ENCODE data around the gene KIF6. TPM values are rescaled to one million over a fixed set of nuclear protein-coding genes. Genes with fewer than 3 reads are reported as not detected.
"Not testable (repeated sequence)": the region's sequence is repeated elsewhere in the genome, so short reads cannot be mapped to it uniquely, and the experiment has no call there.

The KIF6 gene
- total RNA-seq, 5 donors from 2014 or later (not counting 1 experiment from before 2014, with no cell fraction given): 0.53 TPM; not detected in 4

DNA sequence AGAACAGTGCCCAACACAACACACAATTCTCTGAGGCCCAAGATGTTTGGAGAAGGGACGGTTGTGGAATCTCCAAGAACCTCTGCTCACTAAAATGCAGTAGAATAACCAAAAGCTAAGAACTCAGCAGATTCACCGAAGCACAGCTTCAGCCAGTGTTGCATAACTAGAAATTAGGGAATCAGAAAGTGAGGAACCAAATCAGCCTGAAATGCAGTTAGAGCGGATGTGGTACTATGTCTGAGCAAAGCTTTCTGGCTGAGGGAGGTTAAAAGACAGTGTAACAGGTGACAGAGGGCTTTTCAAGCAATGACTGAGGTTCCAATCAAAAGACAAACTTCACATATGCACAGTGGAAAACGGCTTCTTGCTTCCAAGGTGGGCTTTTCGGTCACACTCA lies 204.8 kb downstream of the KIF6 start:
- peaks cover 0 to 9% of the 10 kb centered on the region in 2 experiments for H3K27me3 ChIP-seq (replicated peaks in 1 of 2; ENCODE audit: control insufficient read depth in 2 of 2, extremely low read depth in 1 of 2, insufficient read depth in 2 of 2, low read length in 1 of 2)
- POLR2A ChIA-PET: no interaction called here
- no peaks in the 10 kb centered on the region for H3K9me3 ChIP-seq
- Mint-ChIP-seq H3K4me1 (no peaks in the 10 kb centered on the region), H3K27me3 (peaks cover 2 to 15% of the 10 kb centered on the region in 2 donors), H3K9me3 (no peaks in the 10 kb centered on the region), H3K36me3 (no peaks in the 10 kb centered on the region), H3K27ac (no peak overlapping the region), H3K4me3 (no peak overlapping the region)
- CTCF ChIA-PET: no interaction called here
- no peak for DNase-seq
- ATAC-seq (replicated peaks in 1 of 4): no peak
- no peaks in the 10 kb centered on the region for H3K36me3 ChIP-seq (ENCODE audit: control insufficient read depth in 2 of 2, extremely low read depth in 1 of 2, insufficient read depth in 1 of 2, low read length in 1 of 2)
- no peaks in the 10 kb centered on the region for H3K4me1 ChIP-seq (ENCODE audit: control insufficient read depth in 1 of 2, extremely low read depth in 1 of 2, insufficient read depth in 2 of 2, low read length in 2 of 2)
- 80% methylated on average over 1 of the region's 5 CpGs for WGBS (ENCODE audit: insufficient coverage)
- no peak overlapping the region for H3K4me3 ChIP-seq (ENCODE audit: control insufficient read depth in 1 of 2, extremely low read depth in 1 of 2, low read length in 1 of 2)
- H3K27ac ChIP-seq (ENCODE audit: low read length): no peak overlapping the region

DNA sequence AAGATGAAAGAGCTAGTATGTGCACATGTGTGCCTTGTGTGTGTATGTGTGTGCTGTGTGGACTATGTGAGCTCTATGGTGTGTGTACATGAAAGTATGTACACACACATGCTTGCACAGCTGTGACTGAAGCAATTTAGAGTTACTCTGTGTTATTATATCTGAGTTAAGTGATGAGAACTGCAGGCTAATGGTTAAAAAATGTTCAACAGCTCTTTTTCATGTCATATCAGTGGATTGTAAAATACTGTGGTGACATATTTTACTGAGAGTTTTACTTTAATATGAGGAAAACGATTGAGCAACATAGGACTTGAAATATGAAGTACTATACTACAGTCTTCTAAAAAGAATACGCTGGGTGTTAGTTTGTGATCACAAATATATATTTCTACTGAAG lies 207.0 kb downstream of the KIF6 start:
- Mint-ChIP-seq H3K27ac (no peak overlapping the region), H3K36me3 (no peaks in the 10 kb centered on the region), H3K9me3 (no peaks in the 10 kb centered on the region), H3K4me3 (no peak overlapping the region), H3K27me3 (peaks cover 4 to 26% of the 10 kb centered on the region in 2 donors), H3K4me1 (no peaks in the 10 kb centered on the region)
- H3K4me1 ChIP-seq (ENCODE audit: control insufficient read depth in 1 of 2, extremely low read depth in 1 of 2, insufficient read depth in 2 of 2, low read length in 2 of 2): no peaks in the 10 kb centered on the region
- peaks cover 0 to 4% of the 10 kb centered on the region in 2 experiments for H3K27me3 ChIP-seq (replicated peaks in 1 of 2; ENCODE audit: control insufficient read depth in 2 of 2, extremely low read depth in 1 of 2, insufficient read depth in 2 of 2, low read length in 1 of 2)
- no peak overlapping the region for H3K4me3 ChIP-seq (ENCODE audit: control insufficient read depth in 1 of 2, extremely low read depth in 1 of 2, low read length in 1 of 2)
- DNase-seq (no peak), ATAC-seq (replicated peaks in 1 of 4) (no peak)
- ChIA-PET POLR2A (no interaction called here), CTCF (no interaction called here)
- no peaks in the 10 kb centered on the region for H3K9me3 ChIP-seq
- no CpG with 5 or more reads among the region's 2 CpGs for WGBS (ENCODE audit: insufficient coverage)
- H3K27ac ChIP-seq (ENCODE audit: low read length): no peak overlapping the region
- no peaks in the 10 kb centered on the region for H3K36me3 ChIP-seq (ENCODE audit: control insufficient read depth in 2 of 2, extremely low read depth in 1 of 2, insufficient read depth in 1 of 2, low read length in 1 of 2)

DNA sequence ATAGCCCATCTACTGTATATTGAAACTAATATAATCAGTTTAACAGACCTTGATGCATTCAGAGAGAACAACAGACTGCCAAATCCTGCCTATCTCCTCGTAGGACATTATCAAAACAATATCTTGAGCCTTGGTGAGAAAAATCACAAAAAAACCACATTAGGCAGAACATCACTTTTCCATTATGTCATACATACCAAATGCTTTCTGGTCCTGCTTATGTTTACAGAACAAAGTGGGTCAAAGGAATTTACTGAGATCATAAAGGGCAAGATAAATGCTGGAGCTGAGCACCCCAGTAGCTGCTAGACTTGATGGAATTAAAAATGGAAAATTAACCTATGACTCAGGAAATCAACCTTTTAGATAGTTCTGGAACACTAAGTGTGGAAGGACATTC lies 207.5 kb downstream of the KIF6 start:
- 50% methylated on average over 1 of the region's 1 CpG for whole genome bisulfite sequencing (ENCODE audit: insufficient coverage)
- no peak overlapping the region for H3K27ac Mint-ChIP-seq

DNA sequence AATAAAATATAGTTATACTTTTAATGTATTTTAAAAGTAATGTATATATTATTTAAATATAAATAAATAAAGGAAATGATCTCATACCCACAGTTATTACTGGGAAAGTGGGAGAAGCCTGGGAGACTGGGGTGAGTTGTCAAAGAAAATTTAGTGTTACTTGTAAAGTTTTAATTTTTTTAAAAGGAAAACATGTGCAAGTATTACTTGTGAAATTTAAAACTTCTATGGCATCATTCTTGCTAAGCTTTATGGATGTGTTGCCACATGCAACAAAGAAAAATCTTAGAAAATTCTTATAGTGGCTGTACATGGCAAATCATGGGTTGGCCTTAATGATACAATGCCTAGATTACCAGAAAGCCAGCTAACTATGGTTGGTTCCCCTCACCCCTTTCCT lies 208.7 kb downstream of the KIF6 start:
- no peaks in the 10 kb centered on the region for H3K9me3 Mint-ChIP-seq
- Histone ChIP-seq H3K4me1 (ENCODE audit: control insufficient read depth in 1 of 2, extremely low read depth in 1 of 2, insufficient read depth in 2 of 2, low read length in 2 of 2) (no peaks in the 10 kb centered on the region), H3K36me3 (ENCODE audit: control insufficient read depth in 2 of 2, extremely low read depth in 1 of 2, insufficient read depth in 1 of 2, low read length in 1 of 2) (no peaks in the 10 kb centered on the region), H3K27ac (ENCODE audit: low read length) (no peak overlapping the region), H3K4me3 (ENCODE audit: control insufficient read depth in 1 of 2, extremely low read depth in 1 of 2, low read length in 1 of 2) (no peak overlapping the region), H3K9me3 (no peaks in the 10 kb centered on the region), H3K27me3 (replicated peaks in 1 of 2; ENCODE audit: control insufficient read depth in 2 of 2, extremely low read depth in 1 of 2, insufficient read depth in 2 of 2, low read length in 1 of 2) (peaks cover 0 to 4% of the 10 kb centered on the region in 2 experiments)
- H3K4me3 Mint-ChIP-seq: no peak overlapping the region
- DNase-seq (no peak), ATAC-seq (replicated peaks in 1 of 4) (no peak)
- no peak overlapping the region for H3K27ac Mint-ChIP-seq
- H3K27me3 Mint-ChIP-seq: peaks cover 6 to 26% of the 10 kb centered on the region in 2 donors
- H3K4me1 Mint-ChIP-seq: no peaks in the 10 kb centered on the region
- ChIA-PET CTCF (no interaction called here), POLR2A (no interaction called here)
- no peaks in the 10 kb centered on the region for H3K36me3 Mint-ChIP-seq

More for the DNA sequence above, 207.5 kb downstream of the KIF6 start:
- no peaks in the 10 kb centered on the region for H3K36me3 ChIP-seq (ENCODE audit: control insufficient read depth in 2 of 2, extremely low read depth in 1 of 2, insufficient read depth in 1 of 2, low read length in 1 of 2)
- Mint-ChIP-seq H3K9me3 (no peaks in the 10 kb centered on the region), H3K27me3 (peaks cover 4 to 26% of the 10 kb centered on the region in 2 donors), H3K4me1 (no peaks in the 10 kb centered on the region), H3K4me3 (no peak overlapping the region), H3K36me3 (no peaks in the 10 kb centered on the region)
- H3K4me1 ChIP-seq (ENCODE audit: control insufficient read depth in 1 of 2, extremely low read depth in 1 of 2, insufficient read depth in 2 of 2, low read length in 2 of 2): no peaks in the 10 kb centered on the region
- DNase-seq: no peak
- H3K4me3 ChIP-seq (ENCODE audit: control insufficient read depth in 1 of 2, extremely low read depth in 1 of 2, low read length in 1 of 2): no peak overlapping the region
- H3K27me3 ChIP-seq (replicated peaks in 1 of 2; ENCODE audit: control insufficient read depth in 2 of 2, extremely low read depth in 1 of 2, insufficient read depth in 2 of 2, low read length in 1 of 2): peaks cover 0 to 4% of the 10 kb centered on the region in 2 experiments
- ChIA-PET CTCF (no interaction called here), POLR2A (no interaction called here)
- no peaks in the 10 kb centered on the region for H3K9me3 ChIP-seq
- H3K27ac ChIP-seq (ENCODE audit: low read length): no peak overlapping the region
- no peak for ATAC-seq (replicated peaks in 1 of 4)

DNA sequence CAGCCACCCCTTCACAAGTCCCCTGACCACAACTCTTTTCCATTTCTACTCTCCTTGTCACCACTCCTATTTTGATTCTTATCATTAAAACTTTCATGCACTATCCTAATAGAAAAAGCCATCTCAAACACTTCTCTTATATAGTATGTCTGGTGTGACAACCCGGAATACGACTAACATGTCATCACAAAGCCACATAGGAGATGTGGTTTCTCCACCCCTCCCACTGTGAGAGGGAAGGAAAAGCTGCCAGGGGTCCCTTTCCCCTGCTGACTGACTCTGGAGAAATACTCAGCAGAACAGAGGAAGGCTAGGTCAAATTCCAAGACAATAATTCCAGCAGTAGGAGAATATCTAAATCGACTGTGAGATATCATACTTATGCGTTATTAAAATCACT lies 209.7 kb downstream of the KIF6 start:
- DNase-seq (no peak), ATAC-seq (replicated peaks in 1 of 4) (no peak)
- H3K27ac ChIP-seq (ENCODE audit: low read length): no peak overlapping the region
- Mint-ChIP-seq H3K36me3 (no peaks in the 10 kb centered on the region), H3K9me3 (no peaks in the 10 kb centered on the region), H3K4me3 (no peak overlapping the region), H3K27ac (no peak overlapping the region), H3K4me1 (no peaks in the 10 kb centered on the region), H3K27me3 (peaks cover 9 to 26% of the 10 kb centered on the region in 2 donors)
- ChIA-PET CTCF (no interaction called here), POLR2A (no interaction called here)
- no peaks in the 10 kb centered on the region for H3K4me1 ChIP-seq (ENCODE audit: control insufficient read depth in 1 of 2, extremely low read depth in 1 of 2, insufficient read depth in 2 of 2, low read length in 2 of 2)
- H3K36me3 ChIP-seq (ENCODE audit: control insufficient read depth in 2 of 2, extremely low read depth in 1 of 2, insufficient read depth in 1 of 2, low read length in 1 of 2): no peaks in the 10 kb centered on the region
- WGBS (ENCODE audit: insufficient coverage): no CpG with 5 or more reads among the region's 4 CpGs
- peaks cover 0 to 4% of the 10 kb centered on the region in 2 experiments for H3K27me3 ChIP-seq (replicated peaks in 1 of 2; ENCODE audit: control insufficient read depth in 2 of 2, extremely low read depth in 1 of 2, insufficient read depth in 2 of 2, low read length in 1 of 2)
- H3K9me3 ChIP-seq: no peaks in the 10 kb centered on the region
- H3K4me3 ChIP-seq (ENCODE audit: control insufficient read depth in 1 of 2, extremely low read depth in 1 of 2, low read length in 1 of 2): no peak overlapping the region

DNA sequence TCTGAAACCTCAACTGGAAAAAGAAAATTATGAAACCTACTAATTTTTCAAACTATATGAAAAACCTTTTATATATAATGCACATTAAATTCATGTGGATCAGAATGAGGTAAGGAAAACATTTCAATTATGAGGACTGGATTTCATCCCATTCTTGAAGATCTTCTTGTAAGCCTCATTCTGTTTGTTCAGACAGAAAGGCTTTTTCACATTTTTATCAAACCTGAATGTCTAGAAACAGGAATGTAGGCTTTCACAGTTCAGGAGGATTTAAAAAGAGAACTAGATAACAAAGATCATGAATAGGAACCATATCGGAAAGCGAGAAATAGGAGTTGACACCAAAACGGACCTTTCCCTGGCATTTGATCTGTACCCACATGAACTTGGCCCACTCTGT lies 210.2 kb downstream of the KIF6 start:
- Mint-ChIP-seq H3K27ac (no peak overlapping the region), H3K4me3 (no peak overlapping the region), H3K9me3 (no peaks in the 10 kb centered on the region), H3K27me3 (peaks cover 9 to 26% of the 10 kb centered on the region in 2 donors), H3K36me3 (no peaks in the 10 kb centered on the region), H3K4me1 (no peaks in the 10 kb centered on the region)
- Histone ChIP-seq H3K9me3 (no peaks in the 10 kb centered on the region), H3K27ac (ENCODE audit: low read length) (no peak overlapping the region), H3K4me1 (ENCODE audit: control insufficient read depth in 1 of 2, extremely low read depth in 1 of 2, insufficient read depth in 2 of 2, low read length in 2 of 2) (no peaks in the 10 kb centered on the region), H3K27me3 (replicated peaks in 1 of 2; ENCODE audit: control insufficient read depth in 2 of 2, extremely low read depth in 1 of 2, insufficient read depth in 2 of 2, low read length in 1 of 2) (peaks cover 0 to 4% of the 10 kb centered on the region in 2 experiments), H3K36me3 (ENCODE audit: control insufficient read depth in 2 of 2, extremely low read depth in 1 of 2, insufficient read depth in 1 of 2, low read length in 1 of 2) (no peaks in the 10 kb centered on the region), H3K4me3 (ENCODE audit: control insufficient read depth in 1 of 2, extremely low read depth in 1 of 2, low read length in 1 of 2) (no peak overlapping the region)
- ChIA-PET POLR2A (no interaction called here), CTCF (no interaction called here)
- no peak for DNase-seq
- 60% methylated on average over 3 of the region's 3 CpGs for WGBS (ENCODE audit: insufficient coverage)
- no peak for ATAC-seq (replicated peaks in 1 of 4)

DNA sequence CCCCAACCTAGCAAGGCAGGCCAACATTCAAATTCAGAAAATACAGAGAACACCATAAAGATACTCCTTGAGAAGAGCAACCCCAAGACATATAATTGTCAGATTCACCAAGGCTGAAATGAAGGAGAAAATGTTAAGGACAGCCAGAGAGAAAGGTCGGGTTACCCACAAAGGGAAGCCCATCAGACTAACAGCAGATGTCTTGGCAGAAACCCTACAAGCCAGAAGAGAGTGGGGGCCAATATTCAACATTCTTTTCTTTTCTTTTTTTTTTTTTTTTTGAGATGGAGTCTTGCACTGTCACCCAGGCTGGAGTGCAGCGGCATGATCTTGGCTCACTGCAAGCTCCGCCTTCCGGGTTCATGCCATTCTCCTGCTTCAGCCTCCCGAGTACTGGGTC lies 215.4 kb downstream of the KIF6 start:
- H3K27me3 ChIP-seq (replicated peaks in 1 of 2; ENCODE audit: control insufficient read depth in 2 of 2, extremely low read depth in 1 of 2, insufficient read depth in 2 of 2, low read length in 1 of 2); H3K36me3 ChIP-seq (ENCODE audit: control insufficient read depth in 2 of 2, extremely low read depth in 1 of 2, insufficient read depth in 1 of 2, low read length in 1 of 2); ATAC-seq (replicated peaks in 1 of 4); CTCF ChIA-PET; H3K4me1 ChIP-seq (ENCODE audit: control insufficient read depth in 1 of 2, extremely low read depth in 1 of 2, insufficient read depth in 2 of 2, low read length in 2 of 2); H3K27ac Mint-ChIP-seq; H3K4me1 Mint-ChIP-seq; H3K4me3 Mint-ChIP-seq; H3K9me3 Mint-ChIP-seq; DNase-seq; POLR2A ChIA-PET; H3K4me3 ChIP-seq (ENCODE audit: control insufficient read depth in 1 of 2, extremely low read depth in 1 of 2, low read length in 1 of 2); H3K27ac ChIP-seq (ENCODE audit: low read length); H3K36me3 Mint-ChIP-seq; H3K9me3 ChIP-seq: not testable (repeated sequence)
- WGBS (ENCODE audit: insufficient coverage): no CpG with 5 or more reads among the region's 5 CpGs
- H3K27me3 Mint-ChIP-seq: peaks cover 8 to 19% of the 10 kb centered on the region in 2 donors

All from T-cell (primary cell).